ENCODE measurements around the gene CLIC1. TPM values are rescaled to one million over a fixed set of nuclear protein-coding genes. Genes with fewer than 3 reads are reported as not detected.

The CLIC1 gene
- total RNA-seq, 1 donor from 2014 or later, result 310 TPM

- no peaks in the 10 kb centered on the region for H3K9me3 ChIP-seq
- H3K4me1 ChIP-seq, result peaks cover 17% of the 10 kb centered on the region
- ATAC-seq (peak in 1 of 2 donors; percentile 27), DNase-seq (no peak)
- no peaks in the 10 kb centered on the region for H3K36me3 ChIP-seq
- intact Hi-C loops (cut with DNase I), result no loop called here
- TF ChIP-seq, protein P1, sequence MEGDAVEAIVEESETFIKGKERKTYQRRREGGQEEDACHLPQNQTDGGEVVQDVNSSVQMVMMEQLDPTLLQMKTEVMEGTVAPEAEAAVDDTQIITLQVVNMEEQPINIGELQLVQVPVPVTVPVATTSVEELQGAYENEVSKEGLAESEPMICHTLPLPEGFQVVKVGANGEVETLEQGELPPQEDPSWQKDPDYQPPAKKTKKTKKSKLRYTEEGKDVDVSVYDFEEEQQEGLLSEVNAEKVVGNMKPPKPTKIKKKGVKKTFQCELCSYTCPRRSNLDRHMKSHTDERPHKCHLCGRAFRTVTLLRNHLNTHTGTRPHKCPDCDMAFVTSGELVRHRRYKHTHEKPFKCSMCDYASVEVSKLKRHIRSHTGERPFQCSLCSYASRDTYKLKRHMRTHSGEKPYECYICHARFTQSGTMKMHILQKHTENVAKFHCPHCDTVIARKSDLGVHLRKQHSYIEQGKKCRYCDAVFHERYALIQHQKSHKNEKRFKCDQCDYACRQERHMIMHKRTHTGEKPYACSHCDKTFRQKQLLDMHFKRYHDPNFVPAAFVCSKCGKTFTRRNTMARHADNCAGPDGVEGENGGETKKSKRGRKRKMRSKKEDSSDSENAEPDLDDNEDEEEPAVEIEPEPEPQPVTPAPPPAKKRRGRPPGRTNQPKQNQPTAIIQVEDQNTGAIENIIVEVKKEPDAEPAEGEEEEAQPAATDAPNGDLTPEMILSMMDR (IDR thresholded peaks at IDR 0.05), result no peak
- peak overlapping the region; percentile 27 for H3K4me3 ChIP-seq
- no peak overlapping the region for H3K27ac ChIP-seq
- H3K27me3 ChIP-seq (ENCODE audit: low read depth), result no peaks in the 10 kb centered on the region
Measured at GRCh38 chr6:31765910-31766794, 29.8 kb upstream of the CLIC1 start.

GRCh38 chr6:31765559-31765909 lies 29.2 kb upstream of the CLIC1 start:
- DNase-seq (no peak), ATAC-seq (no peak)
- Histone ChIP-seq H3K36me3 (no peaks in the 10 kb centered on the region), H3K27me3 (ENCODE audit: low read depth) (no peaks in the 10 kb centered on the region), H3K27ac (no peak overlapping the region), H3K9me3 (no peaks in the 10 kb centered on the region), H3K4me1 (peaks cover 17% of the 10 kb centered on the region), H3K4me3 (no peak overlapping the region)
- TF ChIP-seq, protein P1 (IDR thresholded peaks at IDR 0.05), result no peak
- intact Hi-C loops (cut with DNase I), result no loop called here

DNA sequence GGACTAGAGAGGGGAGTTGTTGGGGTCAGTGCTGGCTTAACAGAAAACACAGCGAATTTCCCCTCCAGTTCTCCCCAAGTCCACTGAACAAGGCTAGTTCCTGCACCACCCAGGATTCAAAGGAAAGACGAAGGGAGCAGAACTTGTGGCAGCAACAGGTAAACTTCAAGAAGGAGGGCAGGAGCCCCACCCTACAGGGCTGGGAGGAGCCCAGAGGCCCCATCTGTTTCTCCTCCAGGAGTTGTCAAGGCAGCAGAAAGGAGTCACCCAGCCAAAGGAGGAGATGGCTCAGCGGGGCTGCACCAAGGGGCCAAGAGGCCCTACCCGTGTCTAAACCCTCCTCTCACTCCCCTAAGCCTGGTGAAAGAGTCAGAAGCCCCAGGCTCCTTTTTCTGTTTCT lies 27.9 kb upstream of the CLIC1 start:
- H3K4me1 ChIP-seq, result peaks cover 9% of the 10 kb centered on the region
- H3K27ac ChIP-seq, result no peak overlapping the region
- H3K27me3 ChIP-seq (ENCODE audit: low read depth), result no peaks in the 10 kb centered on the region
- H3K4me3 ChIP-seq, result no peak overlapping the region
- TF ChIP-seq, protein P1 (IDR thresholded peaks at IDR 0.05), result no peak
- no peaks in the 10 kb centered on the region for H3K9me3 ChIP-seq
- DNase-seq (no peak), ATAC-seq (no peak)
- intact Hi-C loops (cut with DNase I), result no loop called here
- H3K36me3 ChIP-seq, result no peaks in the 10 kb centered on the region

DNA sequence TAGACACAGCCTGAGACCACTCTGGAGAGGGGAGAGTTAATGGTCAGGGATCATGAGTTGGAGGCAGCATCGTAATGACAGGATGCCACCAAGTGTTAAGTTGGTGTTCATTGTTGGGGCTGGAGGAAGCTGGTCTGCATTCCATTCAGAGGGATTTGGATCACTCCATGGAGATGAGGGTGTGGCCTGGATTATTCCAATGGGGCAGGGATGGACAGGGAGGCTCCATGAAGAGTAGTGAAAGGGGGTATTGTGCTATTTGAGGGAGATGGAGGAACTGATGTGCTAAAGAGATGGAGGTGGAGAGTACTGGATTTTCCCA lies 27.2 kb upstream of the CLIC1 start:
- no peaks in the 10 kb centered on the region for H3K27me3 ChIP-seq (ENCODE audit: low read depth)
- TF ChIP-seq, protein P1 (IDR thresholded peaks at IDR 0.05), result no peak
- peaks cover 5% of the 10 kb centered on the region for H3K4me1 ChIP-seq
- intact Hi-C loops (cut with DNase I), result no loop called here
- DNase-seq (no peak), ATAC-seq (peak in 1 of 2 donors; percentile 13)
- H3K4me3 ChIP-seq, result no peak overlapping the region
- H3K36me3 ChIP-seq, result no peaks in the 10 kb centered on the region
- no peaks in the 10 kb centered on the region for H3K9me3 ChIP-seq
- H3K27ac ChIP-seq, result no peak overlapping the region

- Histone ChIP-seq H3K9me3 (no peaks in the 10 kb centered on the region), H3K27me3 (ENCODE audit: low read depth) (no peaks in the 10 kb centered on the region), H3K36me3 (no peaks in the 10 kb centered on the region), H3K4me3 (no peak overlapping the region), H3K4me1 (peaks cover 5% of the 10 kb centered on the region), H3K27ac (peak overlapping the region; percentile 33)
- ATAC-seq (no peak), DNase-seq (no peak)
- TF ChIP-seq, protein P1 (IDR thresholded peaks at IDR 0.05), result no peak
- intact Hi-C loops (cut with DNase I), result no loop called here
Measured at GRCh38 chr6:31762878-31763618, 26.7 kb upstream of the CLIC1 start.

Measured in lower lobe of right lung (tissue), 2 donors.